ENCODE measurements around the gene RHOC. TPM values are rescaled to one million over a fixed set of nuclear protein-coding genes. Genes with fewer than 3 reads are reported as not detected.

Gene RHOC
- total and polyA plus RNA-seq, 2 experiments from 2014 or later: 340 to 610 TPM

GRCh38 chr1:112686835-112687234, 20.1 kb downstream of the RHOC start:
- no peak for DNase-seq (ENCODE audit: low spot score)
- Histone ChIP-seq H2AFZ (no peak overlapping the region), H4K20me1 (ENCODE audit: insufficient read depth, poor library complexity, severe bottlenecking) (peaks cover 6% of the 10 kb centered on the region), H3K9me2 (replicated peaks; ENCODE audit: insufficient read depth) (no peaks in the 10 kb centered on the region), H3K4me2 (no peak overlapping the region), H3K4me1 (ENCODE audit: insufficient read depth) (no peaks in the 10 kb centered on the region), H3K79me2 (peaks cover 58% of the 10 kb centered on the region), H3K9me3 (ENCODE audit: low read depth) (no peaks in the 10 kb centered on the region), H3K36me3 (replicated peaks; ENCODE audit: insufficient read depth, low read depth) (no peaks in the 10 kb centered on the region), H3K4me3 (no peak overlapping the region), H3K27me3 (no peaks in the 10 kb centered on the region), H3K27ac (no peak overlapping the region)
- 91% methylated on average over 4 of the region's 4 CpGs for WGBS (ENCODE audit: low lambda C conversion rate, missing lambda C conversion rate)
- TF ChIP-seq, protein P1, sequence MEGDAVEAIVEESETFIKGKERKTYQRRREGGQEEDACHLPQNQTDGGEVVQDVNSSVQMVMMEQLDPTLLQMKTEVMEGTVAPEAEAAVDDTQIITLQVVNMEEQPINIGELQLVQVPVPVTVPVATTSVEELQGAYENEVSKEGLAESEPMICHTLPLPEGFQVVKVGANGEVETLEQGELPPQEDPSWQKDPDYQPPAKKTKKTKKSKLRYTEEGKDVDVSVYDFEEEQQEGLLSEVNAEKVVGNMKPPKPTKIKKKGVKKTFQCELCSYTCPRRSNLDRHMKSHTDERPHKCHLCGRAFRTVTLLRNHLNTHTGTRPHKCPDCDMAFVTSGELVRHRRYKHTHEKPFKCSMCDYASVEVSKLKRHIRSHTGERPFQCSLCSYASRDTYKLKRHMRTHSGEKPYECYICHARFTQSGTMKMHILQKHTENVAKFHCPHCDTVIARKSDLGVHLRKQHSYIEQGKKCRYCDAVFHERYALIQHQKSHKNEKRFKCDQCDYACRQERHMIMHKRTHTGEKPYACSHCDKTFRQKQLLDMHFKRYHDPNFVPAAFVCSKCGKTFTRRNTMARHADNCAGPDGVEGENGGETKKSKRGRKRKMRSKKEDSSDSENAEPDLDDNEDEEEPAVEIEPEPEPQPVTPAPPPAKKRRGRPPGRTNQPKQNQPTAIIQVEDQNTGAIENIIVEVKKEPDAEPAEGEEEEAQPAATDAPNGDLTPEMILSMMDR (IDR thresholded peaks at IDR 0.05; ENCODE audit: poor library complexity): no peak
- TF ChIP-seq EZH2phosphoT487 (IDR thresholded peaks at IDR 0.05; ENCODE audit: low read depth, severe bottlenecking, unreplicated experiment): no peak
- no peak for TF ChIP-seq EZH2 (IDR thresholded peaks at IDR 0.05; ENCODE audit: borderline replicate concordance)

DNA sequence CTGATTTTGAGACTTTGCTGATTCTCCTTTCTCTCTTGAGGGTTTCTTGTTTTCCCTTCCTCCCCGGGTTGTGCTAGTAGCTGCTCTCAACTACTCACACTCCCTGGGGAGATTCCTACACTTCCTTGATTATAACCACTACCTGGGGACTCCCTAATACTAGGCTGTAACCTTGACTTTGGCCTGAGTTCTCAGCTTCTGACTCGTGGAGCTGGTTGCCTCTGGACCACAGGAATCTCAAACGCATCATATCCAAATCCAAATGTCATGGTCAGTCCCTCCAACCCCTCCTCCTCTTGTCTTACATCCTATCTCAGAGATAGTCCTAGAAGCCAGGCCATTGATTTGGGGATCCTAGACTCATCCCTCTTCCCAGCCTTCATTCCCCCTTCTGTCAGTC, 20.5 kb downstream of the RHOC start:
- H3K36me3 ChIP-seq (replicated peaks; ENCODE audit: insufficient read depth, low read depth): no peaks in the 10 kb centered on the region

GRCh38 chr1:112685913-112686312, 21.0 kb downstream of the RHOC start:
- Histone ChIP-seq H3K27me3 (no peaks in the 10 kb centered on the region), H3K4me2 (no peak overlapping the region), H3K36me3 (replicated peaks; ENCODE audit: insufficient read depth, low read depth) (no peaks in the 10 kb centered on the region), H3K9me3 (ENCODE audit: low read depth) (no peaks in the 10 kb centered on the region), H3K27ac (no peak overlapping the region), H4K20me1 (ENCODE audit: insufficient read depth, poor library complexity, severe bottlenecking) (peaks cover 6% of the 10 kb centered on the region), H2AFZ (no peak overlapping the region), H3K4me3 (no peak overlapping the region), H3K79me2 (peaks cover 66% of the 10 kb centered on the region), H3K9me2 (replicated peaks; ENCODE audit: insufficient read depth) (no peaks in the 10 kb centered on the region), H3K4me1 (ENCODE audit: insufficient read depth) (no peaks in the 10 kb centered on the region)
- TF ChIP-seq EZH2phosphoT487 (IDR thresholded peaks at IDR 0.05; ENCODE audit: low read depth, severe bottlenecking, unreplicated experiment) (no peak), EZH2 (IDR thresholded peaks at IDR 0.05; ENCODE audit: borderline replicate concordance) (no peak)
- TF ChIP-seq, protein P1 (IDR thresholded peaks at IDR 0.05; ENCODE audit: poor library complexity): no peak
- WGBS (ENCODE audit: low lambda C conversion rate, missing lambda C conversion rate): 91% methylated on average over 5 of the region's 5 CpGs
- no peak for DNase-seq (ENCODE audit: low spot score)

More for the DNA sequence above, 20.5 kb downstream of the RHOC start:
- no peak for DNase-seq (ENCODE audit: low spot score)
- Histone ChIP-seq H2AFZ (no peak overlapping the region), H3K4me1 (ENCODE audit: insufficient read depth) (no peaks in the 10 kb centered on the region), H3K27me3 (no peaks in the 10 kb centered on the region), H3K79me2 (peaks cover 61% of the 10 kb centered on the region), H3K9me3 (ENCODE audit: low read depth) (no peaks in the 10 kb centered on the region), H3K4me3 (no peak overlapping the region), H3K4me2 (no peak overlapping the region), H3K9me2 (replicated peaks; ENCODE audit: insufficient read depth) (no peaks in the 10 kb centered on the region), H3K27ac (no peak overlapping the region), H4K20me1 (ENCODE audit: insufficient read depth, poor library complexity, severe bottlenecking) (peaks cover 6% of the 10 kb centered on the region)
- WGBS (ENCODE audit: low lambda C conversion rate, missing lambda C conversion rate): 84% methylated on average over 3 of the region's 3 CpGs
- TF ChIP-seq EZH2phosphoT487 (IDR thresholded peaks at IDR 0.05; ENCODE audit: low read depth, severe bottlenecking, unreplicated experiment) (no peak), EZH2 (IDR thresholded peaks at IDR 0.05; ENCODE audit: borderline replicate concordance) (no peak)
- TF ChIP-seq, protein P1 (IDR thresholded peaks at IDR 0.05; ENCODE audit: poor library complexity): no peak

DNA sequence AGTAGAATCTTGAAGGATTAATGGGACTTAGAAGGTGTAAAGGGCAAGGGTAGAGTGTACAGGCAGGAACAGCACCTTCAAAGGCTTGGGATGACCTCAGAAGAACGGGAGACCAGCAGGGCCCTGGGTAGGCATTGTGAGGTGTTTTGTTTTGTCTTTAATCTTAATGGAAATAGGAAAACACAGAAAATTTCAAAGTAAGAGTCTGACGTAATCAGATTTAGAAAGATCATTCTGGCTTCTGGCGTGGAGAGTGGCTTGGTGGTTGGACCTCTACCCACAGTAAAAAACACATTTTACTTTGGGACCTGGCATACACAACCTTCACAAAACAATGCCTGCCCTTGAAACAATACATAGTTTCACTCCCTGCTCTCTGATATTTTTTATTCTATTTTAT, 28.3 kb downstream of the RHOC start:
- Histone ChIP-seq H3K36me3 (replicated peaks; ENCODE audit: insufficient read depth, low read depth) (no peaks in the 10 kb centered on the region), H3K79me2 (peaks cover 76% of the 10 kb centered on the region), H3K4me1 (ENCODE audit: insufficient read depth) (peaks cover 11% of the 10 kb centered on the region), H3K27me3 (no peaks in the 10 kb centered on the region), H3K27ac (no peak overlapping the region), H2AFZ (no peak overlapping the region), H3K4me3 (no peak overlapping the region), H3K9me2 (replicated peaks; ENCODE audit: insufficient read depth) (no peaks in the 10 kb centered on the region), H4K20me1 (ENCODE audit: insufficient read depth, poor library complexity, severe bottlenecking) (peaks cover 6% of the 10 kb centered on the region), H3K9me3 (ENCODE audit: low read depth) (no peaks in the 10 kb centered on the region), H3K4me2 (no peak overlapping the region)
- TF ChIP-seq, protein P1 (IDR thresholded peaks at IDR 0.05; ENCODE audit: poor library complexity): no peak
- TF ChIP-seq EZH2phosphoT487 (IDR thresholded peaks at IDR 0.05; ENCODE audit: low read depth, severe bottlenecking, unreplicated experiment): no peak
- no peak for TF ChIP-seq EZH2 (IDR thresholded peaks at IDR 0.05; ENCODE audit: borderline replicate concordance)
- 80% methylated on average over 3 of the region's 3 CpGs for WGBS (ENCODE audit: low lambda C conversion rate, missing lambda C conversion rate)
- DNase-seq (ENCODE audit: low spot score): no peak

Measured in hepatocyte (in vitro differentiated cells).